NAMALWA (cell line): ENCODE measurements around the gene EVPL.
"Not testable (repeated sequence)": the region's sequence is repeated elsewhere in the genome, so short reads cannot be mapped to it uniquely, and the experiment has no call there.

Experiments used
- DNase-seq: peaks from one replicate; pipeline ENCODE4 v3.0.0-alpha.2; 2015; ENCODE audit warnings: low spot score

Gene EVPL

DNA sequence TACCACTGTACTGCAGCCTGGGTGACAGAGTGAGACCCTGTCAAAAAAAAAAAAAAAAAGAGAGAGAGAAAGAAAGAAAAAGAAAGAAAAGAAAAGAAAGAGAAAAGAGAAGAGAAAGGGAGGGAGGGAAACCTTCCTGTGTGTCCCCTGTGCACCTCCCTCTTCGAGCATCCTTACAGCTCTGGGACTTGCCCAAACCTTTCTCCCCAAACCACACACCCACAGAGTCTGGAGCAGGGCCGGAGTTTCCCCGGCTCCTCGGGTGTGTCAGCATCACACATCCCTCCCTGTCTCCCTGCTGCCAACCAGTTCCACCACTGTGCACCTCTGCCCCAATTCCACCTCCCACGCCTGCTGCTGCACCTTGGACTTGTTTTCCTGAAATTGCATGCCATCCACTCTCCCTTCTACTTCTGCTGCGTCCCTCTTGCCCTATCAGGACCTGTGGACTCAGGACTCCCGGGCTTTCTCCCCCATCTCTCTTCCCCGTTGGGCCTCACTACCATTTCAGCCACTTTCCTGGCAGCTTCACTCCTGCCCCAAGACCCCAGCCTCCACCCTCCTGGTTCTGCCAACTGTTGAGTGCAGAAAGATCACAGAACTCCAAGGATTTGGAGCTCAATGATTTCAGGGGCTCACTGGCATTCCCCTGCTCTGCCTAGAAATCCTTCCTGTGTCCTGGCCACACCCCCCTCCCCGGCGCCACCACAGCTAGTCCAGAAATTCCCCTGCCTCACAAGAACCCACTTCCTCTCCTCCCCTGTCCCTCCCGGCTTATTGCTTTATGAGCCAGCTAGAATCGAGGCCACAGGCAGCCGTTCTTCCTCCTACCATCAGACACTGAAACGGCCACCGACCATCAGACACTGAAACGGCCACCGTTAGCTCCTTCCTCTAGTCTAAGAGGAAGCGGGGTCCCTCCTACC is 30.2 kb downstream of the EVPL start:
- no peak for DNase-seq

DNA sequence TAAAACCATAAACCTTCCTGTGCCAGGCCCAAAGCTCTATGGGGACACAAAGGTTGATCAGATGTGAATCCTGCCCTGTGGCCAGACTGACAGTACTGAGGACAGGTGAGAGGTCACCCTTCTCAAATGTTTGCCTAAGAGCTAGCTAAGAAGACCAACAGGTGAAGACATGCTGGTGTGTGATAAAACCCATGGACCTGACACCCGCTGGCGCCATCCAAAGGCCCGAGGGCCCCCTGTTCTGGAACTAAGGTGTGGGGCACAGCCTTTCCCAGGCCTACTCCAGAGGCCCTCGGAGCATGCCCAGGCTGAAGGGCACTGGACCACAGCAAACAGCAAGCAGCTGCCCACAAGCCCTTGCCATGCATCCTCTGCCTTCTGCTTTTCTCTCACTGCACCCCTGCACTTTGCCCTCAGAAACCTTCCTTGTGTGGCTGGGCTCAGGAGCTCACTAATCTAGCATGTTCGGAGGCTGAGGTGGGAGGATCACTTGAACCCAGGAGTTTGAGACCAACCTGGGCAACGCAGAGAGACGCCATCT is 31.7 kb downstream of the EVPL start:
- no peak for DNase-seq

DNA sequence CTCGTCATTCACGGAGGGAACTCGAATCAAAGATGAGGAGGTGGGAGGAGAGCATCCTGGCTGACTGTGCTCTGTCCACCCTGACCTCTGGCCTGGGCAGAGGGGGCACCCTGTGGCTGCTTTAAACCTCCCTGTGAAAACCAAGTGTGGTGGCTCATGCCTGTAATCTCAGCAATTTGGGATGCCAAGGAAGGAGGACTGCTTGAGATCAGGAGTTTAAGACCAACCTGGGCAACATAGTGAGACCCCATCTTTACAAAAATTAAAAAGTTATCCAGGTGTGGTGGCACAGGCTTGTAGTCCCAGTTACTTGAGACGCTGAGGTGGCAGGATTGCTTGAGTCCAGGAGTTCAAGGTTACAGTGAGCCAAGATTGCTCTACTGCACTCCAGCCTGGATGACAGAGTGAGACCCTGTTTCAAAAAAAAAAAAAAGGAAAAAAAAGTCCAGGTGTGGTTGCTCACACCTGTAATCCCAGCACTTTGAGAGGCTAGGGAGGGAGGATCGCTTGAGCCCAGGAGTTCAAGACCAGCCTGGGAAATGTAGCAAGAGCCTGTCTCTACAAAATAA is 32.2 kb downstream of the EVPL start:
- DNase-seq, result no peak

DNA sequence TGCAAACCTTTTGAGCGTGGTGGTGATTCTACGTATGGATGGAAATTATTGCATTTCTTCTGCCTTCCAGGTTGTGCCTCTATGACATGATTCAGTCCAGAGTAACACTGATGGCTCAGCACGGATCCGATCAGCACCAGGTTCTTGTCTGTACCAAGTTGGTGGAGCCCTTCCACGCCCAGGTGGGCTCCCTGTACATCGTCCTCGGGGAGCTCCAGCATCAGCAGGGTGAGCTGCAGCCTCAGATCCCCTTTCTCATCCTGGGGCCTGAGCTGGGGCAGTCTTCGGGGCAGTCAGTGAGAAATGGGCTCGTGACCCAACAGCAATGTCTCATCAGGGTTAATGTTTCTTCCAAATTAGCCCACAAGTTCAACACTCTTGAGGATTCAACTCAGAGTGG is 35.7 kb downstream of the EVPL start:
- no peak for DNase-seq

DNA sequence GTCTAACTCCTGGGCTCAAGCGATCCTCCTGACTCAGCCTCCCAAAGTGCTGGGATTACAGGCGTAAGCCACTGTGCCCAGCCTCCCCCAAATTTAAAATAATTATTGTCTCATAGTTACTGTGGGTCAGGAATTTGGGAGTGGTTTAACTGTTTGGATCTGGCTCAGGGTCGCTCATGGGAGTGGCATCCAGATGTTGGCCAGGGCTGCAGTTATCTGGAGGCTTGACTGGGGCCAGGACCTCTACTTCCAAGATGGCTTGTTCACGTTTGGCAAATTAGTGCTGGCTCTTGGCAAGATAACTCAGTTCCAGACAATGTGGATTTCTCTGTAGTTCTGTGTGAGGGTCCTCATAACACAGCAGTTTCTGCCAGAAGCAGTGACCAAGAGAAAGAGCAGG is 40.1 kb downstream of the EVPL start:
- DNase-seq, result no peak

DNA sequence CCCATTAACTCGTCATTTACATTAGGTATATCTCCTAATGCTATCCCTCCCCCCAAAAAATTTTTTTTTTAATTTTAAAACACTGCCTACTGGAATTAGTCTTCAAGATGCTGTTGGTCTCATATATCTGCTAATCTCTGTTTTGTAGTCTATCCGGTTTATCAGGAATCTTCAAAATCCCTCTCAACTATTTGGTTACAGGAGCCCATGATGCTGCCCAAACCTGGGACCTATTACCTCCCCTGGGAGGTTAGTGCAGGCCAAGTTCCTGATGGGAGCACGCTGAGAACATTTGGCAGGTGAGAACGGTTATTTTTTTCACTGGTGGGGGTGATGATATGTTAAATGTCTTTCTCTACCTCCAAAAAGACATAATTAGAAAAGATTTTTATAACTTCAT is 41.1 kb downstream of the EVPL start:
- DNase-seq, result no peak

DNA sequence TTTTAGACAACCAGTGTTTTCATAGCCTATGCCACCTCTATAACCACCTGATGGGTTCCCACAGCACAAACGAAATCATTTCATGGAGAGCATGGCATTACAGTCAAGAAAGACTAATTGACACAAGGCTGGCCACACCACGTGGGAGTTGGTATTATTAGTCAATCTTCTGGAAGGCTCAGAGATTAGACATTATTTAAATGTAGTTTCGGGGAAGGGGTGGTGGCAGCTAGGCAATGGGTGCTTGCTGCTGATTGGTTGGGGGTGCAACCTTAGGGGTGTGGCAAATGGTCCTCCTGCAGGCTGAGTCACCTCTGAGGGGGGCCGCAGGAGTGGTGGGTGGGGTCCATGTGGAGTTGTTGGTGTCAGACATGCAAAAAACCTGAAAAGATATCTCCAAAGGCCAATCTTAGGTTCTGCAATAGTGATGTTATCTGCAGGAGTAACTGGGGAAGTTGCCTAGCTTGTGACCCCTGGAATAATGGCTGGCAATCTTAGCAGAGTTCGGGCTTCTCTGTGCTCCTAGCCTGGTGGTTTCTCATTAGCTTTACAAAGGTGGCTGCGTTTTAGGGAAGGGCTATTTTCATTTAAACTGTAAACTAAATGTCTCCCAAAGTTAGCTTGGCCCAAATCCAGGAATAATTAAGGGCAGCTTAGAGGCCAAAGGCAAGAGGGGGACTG is 43.5 kb downstream of the EVPL start:
- DNase-seq, result no peak

- no peak for DNase-seq
Observed at GRCh38 chr17:75981019-75981615, 46.0 kb downstream of the EVPL start.

GRCh38 chr17:75980188-75981018 is 46.7 kb downstream of the EVPL start:
- no peak for DNase-seq

- DNase-seq, result no peak
Observed at GRCh38 chr17:75979705-75980187, 47.4 kb downstream of the EVPL start.

- peak; percentile 96 for DNase-seq
Observed at GRCh38 chr17:75978938-75979704, 48.0 kb downstream of the EVPL start, which contains the start of the genes ACOX1 and TEN1. ACOX1 (minus strand) TSS chr17:75979166; CDS start chr17:75979073, 93 bp downstream. TEN1 (plus strand) TSS chr17:75979240; CDS start chr17:75986193, 6,953 bp downstream.

DNA sequence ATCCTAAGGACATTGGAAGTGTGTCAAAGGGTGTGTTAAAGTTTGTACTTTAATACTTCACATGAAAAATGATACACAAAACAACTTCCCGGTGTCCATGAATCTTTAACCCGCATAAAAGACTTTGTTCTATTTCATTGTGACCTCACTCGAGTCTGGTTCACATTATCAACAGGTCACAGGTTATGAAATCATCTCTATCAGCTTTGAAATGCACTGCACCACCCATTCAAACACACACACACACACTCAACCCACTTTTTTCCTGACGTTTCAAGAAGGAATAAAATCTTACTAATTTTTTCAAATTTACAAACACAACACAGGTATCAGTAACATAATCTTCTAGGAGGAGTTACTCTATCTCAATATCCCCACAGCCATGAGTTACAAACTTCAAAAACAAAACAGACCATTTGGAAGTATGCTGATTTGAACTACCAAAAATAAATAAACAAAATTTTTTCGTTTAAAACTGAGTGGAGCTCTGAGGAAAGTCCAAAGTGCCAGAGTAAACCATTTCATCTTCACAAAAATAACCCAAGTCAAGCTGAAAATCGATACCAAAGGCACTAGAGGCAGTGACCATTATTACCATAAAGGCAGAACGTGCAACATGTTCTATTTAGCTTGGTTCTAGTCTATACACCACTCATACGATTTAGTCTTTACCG is 50.8 kb downstream of the EVPL start:
- no peak for DNase-seq

GRCh38 chr17:75975757-75976174 is 51.3 kb downstream of the EVPL start:
- no peak for DNase-seq

DNA sequence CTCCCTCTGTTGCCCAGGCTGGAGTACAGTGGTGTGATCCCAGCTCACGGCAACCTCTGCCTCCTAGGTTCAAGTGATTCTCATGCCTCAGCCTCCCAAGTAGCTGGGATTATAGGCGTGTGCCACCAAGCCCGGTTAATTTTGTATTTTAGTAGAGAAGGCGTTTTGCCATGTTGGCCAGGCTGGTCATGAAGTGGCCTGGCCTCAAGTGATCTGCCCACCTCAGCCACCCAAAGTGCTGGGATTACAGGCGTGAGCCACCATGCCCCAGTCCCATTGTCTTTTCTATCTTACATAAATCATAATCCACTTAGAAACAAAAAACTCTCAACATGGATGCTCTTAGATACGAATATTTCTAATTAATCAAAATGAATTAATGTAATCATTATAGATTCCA is 51.9 kb downstream of the EVPL start:
- not testable (repeated sequence) for DNase-seq

DNA sequence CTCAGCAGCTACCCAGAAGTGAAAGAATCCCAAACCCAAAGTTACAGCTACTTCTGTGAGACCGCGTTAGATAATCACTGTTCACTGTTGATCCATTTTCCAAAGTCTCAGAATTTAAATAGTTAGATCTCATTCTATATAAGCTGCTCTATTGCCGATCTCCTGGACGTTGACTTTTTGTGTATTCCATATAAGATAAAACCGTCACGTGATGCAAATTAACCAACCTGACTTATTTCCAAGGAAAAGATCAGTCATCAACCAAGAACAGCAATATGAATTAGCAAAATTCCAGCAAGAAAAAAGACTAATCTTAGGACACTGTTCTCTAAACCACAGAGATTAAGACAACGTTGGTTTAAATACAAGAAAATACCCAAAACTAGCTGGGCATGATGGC is 56.5 kb downstream of the EVPL start:
- no peak for DNase-seq

DNA sequence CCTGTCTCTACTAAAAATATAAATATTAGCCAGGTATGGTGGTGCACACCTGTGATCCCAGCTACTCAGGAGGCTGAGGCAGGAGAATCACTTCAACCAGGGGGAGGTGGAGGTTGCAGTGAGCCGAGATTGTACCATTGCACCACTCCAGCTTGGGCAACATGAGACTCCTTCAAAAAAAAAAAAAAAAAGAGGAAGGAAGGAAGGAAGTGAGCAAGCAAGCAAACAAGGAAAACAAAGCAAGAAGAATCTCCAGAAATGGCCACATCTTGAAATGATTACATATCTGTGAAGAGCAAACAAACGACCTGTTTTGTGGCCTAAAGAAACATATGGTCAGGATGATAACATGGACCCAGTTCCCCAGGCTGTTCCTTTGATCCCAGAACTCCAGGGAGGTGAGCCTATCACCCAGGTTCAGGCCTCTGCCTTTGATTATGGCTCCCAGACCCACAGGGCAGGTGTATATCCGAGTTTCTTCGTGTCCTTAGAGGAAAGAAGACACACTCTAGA is 57.0 kb downstream of the EVPL start:
- no peak for DNase-seq

- not testable (repeated sequence) for DNase-seq
Observed at GRCh38 chr17:75969044-75969443, 58.1 kb downstream of the EVPL start.

GRCh38 chr17:75965468-75965867 is 61.6 kb downstream of the EVPL start:
- no peak for DNase-seq

GRCh38 chr17:75959839-75960511 is 67.1 kb downstream of the EVPL start:
- DNase-seq, result no peak
